HG03280 (cell line): ENCODE data around the gene TYRO3.
"Not testable (repeated sequence)": the region's sequence is repeated elsewhere in the genome, so short reads cannot be mapped to it uniquely, and the experiment has no call there.

Experiments
- ATAC-seq: cut with Tn5 transposase; IDR thresholded peaks from one replicate; pipeline ENCODE4 v1.9.1; 2021; ENCODE audit warnings: mild to moderate bottlenecking, moderate library complexity; ENCODE audit not compliant: unreplicated experiment

The TYRO3 gene

GRCh38 chr15:41553731-41554130 lies 5.3 kb upstream of the TYRO3 start:
- ATAC-seq, result no peak

- ATAC-seq, result no peak
These were observed 4.7 kb upstream of the TYRO3 start for GRCh38 chr15:41554343-41554742.

GRCh38 chr15:41554915-41555314 lies 4.1 kb upstream of the TYRO3 start:
- no peak for ATAC-seq

- ATAC-seq, result no peak
These were observed 2.3 kb upstream of the TYRO3 start for GRCh38 chr15:41556677-41557076.

- ATAC-seq, result peak; percentile 54
These were observed 1.2 kb upstream of the TYRO3 start for GRCh38 chr15:41557673-41558399.

GRCh38 chr15:41559239-41559782 lies 299 bp downstream of the TYRO3 start:
- ATAC-seq, result no peak

- no peak for ATAC-seq
These were observed 1.5 kb downstream of the TYRO3 start for GRCh38 chr15:41560572-41560874.

GRCh38 chr15:41561104-41561776 lies 2.2 kb downstream of the TYRO3 start:
- no peak for ATAC-seq

GRCh38 chr15:41561777-41562145 lies 2.7 kb downstream of the TYRO3 start:
- no peak for ATAC-seq

- no peak for ATAC-seq
These were observed 3.2 kb downstream of the TYRO3 start for GRCh38 chr15:41562244-41562643.

GRCh38 chr15:41562784-41563198 lies 3.8 kb downstream of the TYRO3 start:
- ATAC-seq, result no peak

GRCh38 chr15:41564286-41564959 lies 5.4 kb downstream of the TYRO3 start:
- no peak for ATAC-seq

- no peak for ATAC-seq
These were observed 6.0 kb downstream of the TYRO3 start for GRCh38 chr15:41564960-41565502.

GRCh38 chr15:41565702-41566101 lies 6.7 kb downstream of the TYRO3 start:
- ATAC-seq, result no peak

GRCh38 chr15:41566121-41566885 lies 7.3 kb downstream of the TYRO3 start:
- ATAC-seq, result no peak

GRCh38 chr15:41567261-41567660 lies 8.2 kb downstream of the TYRO3 start:
- ATAC-seq, result no peak

GRCh38 chr15:41567862-41568261 lies 8.8 kb downstream of the TYRO3 start:
- ATAC-seq, result no peak

- ATAC-seq, result no peak
These were observed 9.5 kb downstream of the TYRO3 start for GRCh38 chr15:41568350-41569017.

- ATAC-seq, result not testable (repeated sequence)
These were observed 10.2 kb downstream of the TYRO3 start for GRCh38 chr15:41569232-41569631.

- ATAC-seq, result no peak
These were observed 11.8 kb downstream of the TYRO3 start for GRCh38 chr15:41570764-41571163.
